GM23338 (cell line): Measurements from ENCODE around the gene UTS2R. TPM values are rescaled to one million over a fixed set of nuclear protein-coding genes. Genes with fewer than 3 reads are reported as not detected.
A peak's percentile ranks its signal among the peaks of the same experiment; 100 is the strongest.
"Not testable (repeated sequence)": the region's sequence is repeated elsewhere in the genome, so short reads cannot be mapped to it uniquely, and the experiment has no call there.

Experiments used
- ATAC-seq: fragments of 200-7000 bp; cut with Tn5 transposase; 3 replicates; pipeline ENCODE4 v1.9.1; 2020
- DNase-seq: peaks from one replicate; pipeline ENCODE4 v3.0.0-alpha.2; 2015; ENCODE audit warnings: low spot score
- H2AFZ ChIP-seq: fragments of 200-600 bp; sonication (generic); 2 replicates; pipeline ENCODE4 v1.8.0; 2016; ENCODE audit warnings: antibody characterized with exemption, mild to moderate bottlenecking, moderate library complexity
- H3F3A ChIP-seq: fragments of 200-600 bp; sonication (generic); replicated peaks from 2 replicates; pipeline ENCODE4 v1.8.0; 2017; ENCODE audit warnings: antibody characterized with exemption, mixed run types, low read depth
- H3K27ac ChIP-seq: fragments of 200-600 bp; sonication (generic); 2 replicates; pipeline ENCODE4 v1.6.1; 2016; ENCODE audit warnings: low read depth
- H3K27me3 ChIP-seq: fragments of 200-600 bp; sonication (generic); 2 replicates; pipeline ENCODE4 v1.8.0; 2016; ENCODE audit warnings: mild to moderate bottlenecking, mixed run types, moderate library complexity; ENCODE audit not compliant: insufficient read depth
- H3K36me3 ChIP-seq: fragments of 200-600 bp; sonication (generic); 2 replicates; pipeline ENCODE4 v1.8.0; 2016; ENCODE audit warnings: mild to moderate bottlenecking; ENCODE audit not compliant: insufficient read depth
- H3K4me1 ChIP-seq: fragments of 200-600 bp; sonication (generic); 2 replicates; pipeline ENCODE4 v1.8.0; 2016; ENCODE audit warnings: mild to moderate bottlenecking, moderate library complexity; ENCODE audit not compliant: insufficient read depth
- H3K4me2 ChIP-seq: fragments of 200-600 bp; sonication (generic); 2 replicates; pipeline ENCODE4 v1.7.1; 2017; ENCODE audit warnings: mixed run types
- H3K4me3 ChIP-seq: fragments of 200-600 bp; sonication (generic); 2 replicates; pipeline ENCODE4 v1.6.1; 2016; ENCODE audit warnings: mixed run types
- H3K79me2 ChIP-seq: fragments of 200-600 bp; sonication (generic); replicated peaks from 2 replicates; pipeline ENCODE4 v1.8.0; 2017; ENCODE audit warnings: mild to moderate bottlenecking; ENCODE audit not compliant: insufficient read depth
- H3K9me2 ChIP-seq: fragments of 200-600 bp; sonication (generic); 2 replicates; pipeline ENCODE4 v1.8.0; 2017; ENCODE audit not compliant: insufficient read depth
- H4K20me1 ChIP-seq: fragments of 200-600 bp; sonication (generic); replicated peaks from 2 replicates; pipeline ENCODE4 v1.8.0; 2017; ENCODE audit warnings: mild to moderate bottlenecking; ENCODE audit not compliant: insufficient read depth
- H3K27ac Mint-ChIP-seq: 2 replicates; pipeline ENCODE4 v1.8.0; 2020; ENCODE audit warnings: inconsistent platforms, mild to moderate bottlenecking, moderate library complexity, mixed read lengths
- H3K27me3 Mint-ChIP-seq: 3 replicates; pipeline ENCODE4 v1.8.0; 2022; ENCODE audit warnings: low read depth, mild to moderate bottlenecking, moderate library complexity, mixed read lengths, inconsistent platforms; ENCODE audit not compliant: insufficient read depth, poor library complexity
- H3K36me3 Mint-ChIP-seq: 3 replicates; pipeline ENCODE4 v1.8.0; 2021; ENCODE audit warnings: low read depth, mild to moderate bottlenecking, inconsistent platforms, moderate library complexity, mixed read lengths
- H3K4me1 Mint-ChIP-seq: 3 replicates; pipeline ENCODE4 v1.8.0; 2020; ENCODE audit warnings: mild to moderate bottlenecking, inconsistent platforms, mixed read lengths
- H3K4me3 Mint-ChIP-seq: 3 replicates; pipeline ENCODE4 v1.8.0; 2021; ENCODE audit warnings: moderate library complexity, mild to moderate bottlenecking, inconsistent platforms, mixed read lengths
- H3K9me3 Mint-ChIP-seq: 3 replicates; pipeline ENCODE4 v1.8.0; 2020; ENCODE audit warnings: moderate library complexity, mild to moderate bottlenecking, inconsistent platforms, mixed read lengths
- EZH2phosphoT487 ChIP-seq: fragments of 200-600 bp; sonication (generic); IDR thresholded peaks from one replicate; pipeline ENCODE4 v1.8.1; 2018; ENCODE audit warnings: antibody characterized with exemption; ENCODE audit not compliant: unreplicated experiment
- polyA plus RNA-seq: library from polyadenylated mRNA; unstranded; fragments of >200 nt; fragmentation: Nextera tagmentation; extraction: Ambion mirVana; gene quantifications from 2 replicates; pipeline ENCODE4 v1.2.1, GENCODE V29; 2016
- total RNA-seq: library from RNA; depleted of rRNA; stranded (reverse); fragments of >200 nt; shearing (Covaris generic); gene quantifications from 2 replicates; pipeline ENCODE4 v1.2.3, GENCODE V29; 2014
- TF ChIP-seq, protein P1 (sequence below), 2 experiments: fragments of 200-600 bp in 1 of 2; sonication (generic) in 1 of 2; conservative IDR thresholded peaks; 2 replicates each; pipeline versions ENCODE4 v1.5.1 to v1.6.1; 2016 to 2017; ENCODE audit warnings: antibody characterized with exemption in 2 of 2, low read depth in 2 of 2, mild to moderate bottlenecking in 2 of 2, moderate library complexity in 1 of 2
- TF ChIP-seq, protein P2 (sequence below): IDR thresholded peaks from one replicate; pipeline ENCODE4 v1.6.1; 2018; ENCODE audit warnings: antibody characterized with exemption; ENCODE audit not compliant: unreplicated experiment

The UTS2R gene
- total and polyA plus RNA-seq, 2 experiments from 2014 or later = 0.49 TPM; not detected in 1

DNA sequence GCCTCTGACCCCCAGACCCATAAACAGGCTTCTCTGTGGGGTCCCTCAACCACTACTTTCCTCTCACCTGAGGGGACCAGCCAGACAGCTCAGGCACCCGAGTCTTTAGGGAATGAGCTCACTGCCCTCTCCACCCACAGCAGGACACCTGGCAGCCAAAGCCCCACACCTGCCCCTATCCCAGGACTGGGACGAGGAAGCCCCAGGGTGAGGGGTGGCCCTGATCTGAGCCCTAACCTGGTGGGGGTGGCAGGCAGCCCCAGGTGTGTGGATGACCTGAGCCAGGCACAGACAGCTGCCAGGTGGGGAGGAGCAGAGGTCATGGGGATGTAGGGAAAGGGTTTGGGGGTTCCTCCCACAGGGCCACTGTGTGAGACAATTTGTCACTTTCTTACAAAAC lies 14.2 kb upstream of the UTS2R start (continued):
- TF ChIP-seq, protein P1, sequence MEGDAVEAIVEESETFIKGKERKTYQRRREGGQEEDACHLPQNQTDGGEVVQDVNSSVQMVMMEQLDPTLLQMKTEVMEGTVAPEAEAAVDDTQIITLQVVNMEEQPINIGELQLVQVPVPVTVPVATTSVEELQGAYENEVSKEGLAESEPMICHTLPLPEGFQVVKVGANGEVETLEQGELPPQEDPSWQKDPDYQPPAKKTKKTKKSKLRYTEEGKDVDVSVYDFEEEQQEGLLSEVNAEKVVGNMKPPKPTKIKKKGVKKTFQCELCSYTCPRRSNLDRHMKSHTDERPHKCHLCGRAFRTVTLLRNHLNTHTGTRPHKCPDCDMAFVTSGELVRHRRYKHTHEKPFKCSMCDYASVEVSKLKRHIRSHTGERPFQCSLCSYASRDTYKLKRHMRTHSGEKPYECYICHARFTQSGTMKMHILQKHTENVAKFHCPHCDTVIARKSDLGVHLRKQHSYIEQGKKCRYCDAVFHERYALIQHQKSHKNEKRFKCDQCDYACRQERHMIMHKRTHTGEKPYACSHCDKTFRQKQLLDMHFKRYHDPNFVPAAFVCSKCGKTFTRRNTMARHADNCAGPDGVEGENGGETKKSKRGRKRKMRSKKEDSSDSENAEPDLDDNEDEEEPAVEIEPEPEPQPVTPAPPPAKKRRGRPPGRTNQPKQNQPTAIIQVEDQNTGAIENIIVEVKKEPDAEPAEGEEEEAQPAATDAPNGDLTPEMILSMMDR (conservative IDR thresholded peaks at IDR 0.05; ENCODE audit: low read depth in 2 of 2) = no peak
- no peak for TF ChIP-seq EZH2phosphoT487

DNA sequence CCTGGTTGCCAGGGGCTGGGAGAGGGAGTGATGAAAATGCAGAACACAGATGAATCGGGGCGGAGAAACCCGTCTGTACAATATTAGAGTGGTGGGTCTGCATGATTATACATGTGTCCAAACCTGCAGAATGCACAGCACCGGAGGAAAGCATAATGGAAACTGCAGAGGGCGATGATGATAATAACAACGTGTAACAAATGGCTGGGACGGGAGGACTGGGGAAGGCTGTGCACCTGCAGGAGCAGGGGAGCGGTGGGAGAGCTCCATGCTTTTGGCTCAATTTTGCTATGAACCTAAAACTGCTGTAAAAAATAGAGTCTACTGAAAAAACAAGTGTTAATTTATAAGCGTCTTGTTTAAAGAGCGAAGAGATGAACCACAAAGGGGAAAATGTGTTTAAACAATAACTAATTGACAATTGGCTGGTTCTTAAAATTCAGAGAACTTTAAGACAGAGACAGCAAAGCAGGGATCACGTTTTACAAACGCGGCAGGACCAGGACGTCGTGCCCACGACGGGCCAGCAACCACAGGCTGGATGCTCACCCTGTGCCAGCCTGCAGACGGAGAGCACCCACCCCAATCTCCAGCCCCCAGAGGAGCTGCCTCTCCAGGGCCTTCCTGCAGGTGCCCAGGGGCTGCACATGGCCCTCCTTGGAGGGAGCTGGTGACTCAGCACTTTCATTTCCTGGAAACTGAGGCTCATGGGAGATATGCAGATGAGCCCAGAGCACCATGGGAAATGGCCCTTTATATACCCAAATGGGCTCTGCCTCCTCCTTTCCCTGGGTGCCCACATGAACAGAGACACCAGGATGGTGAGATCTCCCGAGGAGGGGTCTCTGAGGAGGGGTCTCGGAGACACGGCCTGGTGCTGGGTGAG lies 12.9 kb upstream of the UTS2R start, which contains the start of gene TEX19:
TSS of gene TEX19 (plus strand) at position 783 of the 886 bp plus-strand sequence. CDS start 2,904 bp downstream, outside the sequence.
- Histone ChIP-seq H3K27ac (no peak within 1 kb of the TSS), H3K27me3 (no peaks in the 10 kb centered on the region), H3K9me2 (no peaks in the 10 kb centered on the region), H4K20me1 (no peaks in the 10 kb centered on the region), H2AFZ (peak within 1 kb of the TSS; percentile 80; the same call in 1 of the 2 replicates), H3K79me2 (no peaks in the 10 kb centered on the region), H3K36me3 (no peaks in the 10 kb centered on the region), H3K4me2 (no peak within 1 kb of the TSS), H3F3A (no peaks in the 10 kb centered on the region), H3K4me3 (no peak within 1 kb of the TSS), H3K4me1 (no peaks in the 10 kb centered on the region)
- ATAC-seq (no peak), DNase-seq (peak; percentile 50)
- no peaks in the 10 kb centered on the region for H3K36me3 Mint-ChIP-seq
- H3K27ac Mint-ChIP-seq = no peak within 1 kb of the TSS
- no peaks in the 10 kb centered on the region for H3K9me3 Mint-ChIP-seq
- peaks cover 15% of the 10 kb centered on the region for H3K27me3 Mint-ChIP-seq
- H3K4me3 Mint-ChIP-seq = no peak within 1 kb of the TSS
- peaks cover 20% of the 10 kb centered on the region for H3K4me1 Mint-ChIP-seq
- TF ChIP-seq, protein P1 (conservative IDR thresholded peaks at IDR 0.05; ENCODE audit: low read depth in 2 of 2) = 0 out of 4 replicates have a peak, but pooled peaks of 1 of the 2 experiments have one; percentile 8
- TF ChIP-seq, protein P2, sequence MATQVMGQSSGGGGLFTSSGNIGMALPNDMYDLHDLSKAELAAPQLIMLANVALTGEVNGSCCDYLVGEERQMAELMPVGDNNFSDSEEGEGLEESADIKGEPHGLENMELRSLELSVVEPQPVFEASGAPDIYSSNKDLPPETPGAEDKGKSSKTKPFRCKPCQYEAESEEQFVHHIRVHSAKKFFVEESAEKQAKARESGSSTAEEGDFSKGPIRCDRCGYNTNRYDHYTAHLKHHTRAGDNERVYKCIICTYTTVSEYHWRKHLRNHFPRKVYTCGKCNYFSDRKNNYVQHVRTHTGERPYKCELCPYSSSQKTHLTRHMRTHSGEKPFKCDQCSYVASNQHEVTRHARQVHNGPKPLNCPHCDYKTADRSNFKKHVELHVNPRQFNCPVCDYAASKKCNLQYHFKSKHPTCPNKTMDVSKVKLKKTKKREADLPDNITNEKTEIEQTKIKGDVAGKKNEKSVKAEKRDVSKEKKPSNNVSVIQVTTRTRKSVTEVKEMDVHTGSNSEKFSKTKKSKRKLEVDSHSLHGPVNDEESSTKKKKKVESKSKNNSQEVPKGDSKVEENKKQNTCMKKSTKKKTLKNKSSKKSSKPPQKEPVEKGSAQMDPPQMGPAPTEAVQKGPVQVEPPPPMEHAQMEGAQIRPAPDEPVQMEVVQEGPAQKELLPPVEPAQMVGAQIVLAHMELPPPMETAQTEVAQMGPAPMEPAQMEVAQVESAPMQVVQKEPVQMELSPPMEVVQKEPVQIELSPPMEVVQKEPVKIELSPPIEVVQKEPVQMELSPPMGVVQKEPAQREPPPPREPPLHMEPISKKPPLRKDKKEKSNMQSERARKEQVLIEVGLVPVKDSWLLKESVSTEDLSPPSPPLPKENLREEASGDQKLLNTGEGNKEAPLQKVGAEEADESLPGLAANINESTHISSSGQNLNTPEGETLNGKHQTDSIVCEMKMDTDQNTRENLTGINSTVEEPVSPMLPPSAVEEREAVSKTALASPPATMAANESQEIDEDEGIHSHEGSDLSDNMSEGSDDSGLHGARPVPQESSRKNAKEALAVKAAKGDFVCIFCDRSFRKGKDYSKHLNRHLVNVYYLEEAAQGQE = no peak

DNA sequence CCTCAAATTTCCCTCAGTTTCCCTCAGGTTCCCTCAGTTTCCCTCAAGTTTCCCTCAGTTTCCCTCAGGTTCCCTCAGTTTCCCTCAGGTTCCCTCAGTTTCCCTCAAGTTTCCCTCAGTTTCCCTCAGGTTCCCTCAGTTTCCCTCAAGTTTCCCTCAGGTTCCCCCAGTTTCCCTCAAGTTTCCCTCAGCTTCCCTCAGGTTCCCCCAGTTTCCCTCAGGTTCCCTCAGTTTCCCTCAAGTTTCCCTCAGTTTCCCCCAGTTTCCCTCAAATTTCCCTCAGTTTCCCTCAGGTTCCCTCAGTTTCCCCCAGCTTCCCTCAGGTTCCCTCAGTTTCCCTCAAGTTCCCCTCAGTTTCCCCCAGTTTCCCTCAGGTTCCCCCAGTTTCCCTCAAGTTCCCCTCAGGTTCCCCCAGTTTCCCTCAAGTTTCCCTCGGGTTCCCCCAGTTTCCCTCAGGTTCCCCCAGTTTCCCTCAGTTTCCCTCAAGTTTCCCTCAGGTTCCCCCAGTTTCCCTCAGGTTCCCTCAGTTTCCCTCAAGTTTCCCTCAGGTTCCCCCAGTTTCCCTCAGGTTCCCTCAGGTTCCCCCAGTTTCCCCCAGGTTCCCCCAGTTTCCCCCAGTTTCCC lies 12.0 kb upstream of the UTS2R start:
- H3K36me3 Mint-ChIP-seq, H3K27me3 ChIP-seq, H3K36me3 ChIP-seq, H3K4me1 ChIP-seq, H3K9me2 ChIP-seq, H3K4me3 ChIP-seq, H3K27ac Mint-ChIP-seq, ATAC-seq, H2AFZ ChIP-seq, H4K20me1 ChIP-seq, H3K4me3 Mint-ChIP-seq, H3K27ac ChIP-seq, H3K4me2 ChIP-seq, DNase-seq, H3F3A ChIP-seq, H3K9me3 Mint-ChIP-seq, H3K79me2 ChIP-seq: not testable (repeated sequence)
- Mint-ChIP-seq H3K27me3 (peaks cover 15% of the 10 kb centered on the region), H3K4me1 (peaks cover 20% of the 10 kb centered on the region)
